Body of pancreas (tissue), 4 donors: ENCODE results near the gene AGO3. TPM values are rescaled to one million over a fixed set of nuclear protein-coding genes. Genes with fewer than 3 reads are reported as not detected.

ENCODE experiments used
- ATAC-seq: fragments of 150-250 bp; one replicate; pipeline ENCODE4 v1.9.1; 2016
- DNase-seq, 4 donors: peaks; one replicate each; pipeline ENCODE4 v3.0.0-alpha.2; 2019
- H3K27ac ChIP-seq, 4 donors: fragments of 200-600 bp; sonication (generic); 1 replicate in 3 of 4; 2 replicates in 1 of 4; pipeline versions ENCODE4 v1.5.1 to v1.6.1; 2016 to 2019; ENCODE audit warnings: mild to moderate bottlenecking in 1 of 4, mixed read lengths in 1 of 4, moderate library complexity in 1 of 4
- H3K27me3 ChIP-seq, 2 donors: fragments of 200-600 bp; sonication (generic); one replicate each; pipeline ENCODE4 v1.6.0; 2016; ENCODE audit warnings: mild to moderate bottlenecking in 1 of 2
- H3K36me3 ChIP-seq, 2 donors: fragments of 200-600 bp; sonication (generic); replicated peaks in 1 of 2; 2 replicates each; pipeline ENCODE4 v1.5.1; 2016; ENCODE audit warnings: low read depth in 2 of 2; ENCODE audit not compliant: insufficient read depth in 1 of 2
- H3K4me1 ChIP-seq: fragments of 200-600 bp; sonication (generic); one replicate; pipeline ENCODE4 v1.6.0; 2016
- H3K4me3 ChIP-seq, 2 donors: fragments of 200-600 bp; sonication (generic); 1 replicate in 1 of 2; 2 replicates in 1 of 2; pipeline ENCODE4 v1.5.1; 2016 to 2019
- H3K9me3 ChIP-seq, 3 donors: fragments of 200-600 bp; sonication (generic); 1 replicate in 2 of 3; 2 replicates in 1 of 3; pipeline ENCODE4 v1.5.1; 2016
- POLR2A ChIP-seq, 3 donors: fragments of 450-650 bp; IDR thresholded peaks; one replicate each; pipeline ENCODE4 v1.6.1; 2016; ENCODE audit warnings: antibody characterized with exemption in 3 of 3, mild to moderate bottlenecking in 2 of 3
- WGBS, 2 donors: methylation state at CpG; one replicate each; pipeline ENCODE4 v1.1.5; 2017; 5-methylcytosine and 5-hydroxymethylcytosine counted together
- intact Hi-C: fragments of 100-400 bp; cut with DNase I; formaldehyde crosslinking; loops from one replicate; pipeline ENCODE4 v1.15.1; 2023
- total RNA-seq, 2 donors: library from RNA; depleted of rRNA; stranded (reverse); fragments of >200 nt; gene quantifications; one replicate each; pipeline ENCODE4 v1.1.0, GENCODE V29; 2016
- TF ChIP-seq, protein P1 (sequence below), 7 experiments: fragments of 450-650 bp in 4 of 7; fragments of 200-600 bp in 3 of 7; sonication (generic) in 3 of 7; IDR thresholded peaks; one replicate each; pipeline ENCODE4 v1.5.1; 2016 to 2019; ENCODE audit warnings: antibody characterized with exemption in 7 of 7

Gene AGO3
- total RNA-seq, 2 donors from 2014 or later = 10.9 to 12.2 TPM

DNA sequence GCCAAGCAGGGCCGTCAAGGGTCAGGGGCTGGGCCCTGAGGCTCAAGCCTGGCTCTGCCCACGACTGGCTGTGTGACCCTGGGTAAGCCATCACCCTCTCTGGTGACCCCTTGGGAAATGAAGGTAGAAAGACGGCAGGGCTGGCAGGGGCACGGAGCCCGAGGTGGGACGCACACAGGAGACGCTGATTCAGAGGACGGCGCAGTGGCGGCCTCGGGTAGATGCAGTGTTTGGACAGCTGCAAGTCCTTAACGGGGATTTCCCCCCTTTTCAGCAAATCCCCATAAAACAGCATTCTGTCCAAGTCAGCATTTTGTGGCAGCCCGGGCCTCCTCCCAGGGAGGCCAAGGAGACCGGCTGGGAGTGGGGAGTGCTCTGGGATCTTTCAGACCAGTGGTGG is 177.4 kb downstream of the AGO3 start:
- Histone ChIP-seq H3K36me3 (no peaks in the 10 kb centered on the region), H3K27me3 (no peaks in the 10 kb centered on the region), H3K4me1 (no peaks in the 10 kb centered on the region), H3K27ac (no peak overlapping the region), H3K9me3 (no peaks in the 10 kb centered on the region), H3K4me3 (no peak overlapping the region)
- TF ChIP-seq POLR2A (IDR thresholded peaks at IDR 0.05) = no peak
- TF ChIP-seq, protein P1, sequence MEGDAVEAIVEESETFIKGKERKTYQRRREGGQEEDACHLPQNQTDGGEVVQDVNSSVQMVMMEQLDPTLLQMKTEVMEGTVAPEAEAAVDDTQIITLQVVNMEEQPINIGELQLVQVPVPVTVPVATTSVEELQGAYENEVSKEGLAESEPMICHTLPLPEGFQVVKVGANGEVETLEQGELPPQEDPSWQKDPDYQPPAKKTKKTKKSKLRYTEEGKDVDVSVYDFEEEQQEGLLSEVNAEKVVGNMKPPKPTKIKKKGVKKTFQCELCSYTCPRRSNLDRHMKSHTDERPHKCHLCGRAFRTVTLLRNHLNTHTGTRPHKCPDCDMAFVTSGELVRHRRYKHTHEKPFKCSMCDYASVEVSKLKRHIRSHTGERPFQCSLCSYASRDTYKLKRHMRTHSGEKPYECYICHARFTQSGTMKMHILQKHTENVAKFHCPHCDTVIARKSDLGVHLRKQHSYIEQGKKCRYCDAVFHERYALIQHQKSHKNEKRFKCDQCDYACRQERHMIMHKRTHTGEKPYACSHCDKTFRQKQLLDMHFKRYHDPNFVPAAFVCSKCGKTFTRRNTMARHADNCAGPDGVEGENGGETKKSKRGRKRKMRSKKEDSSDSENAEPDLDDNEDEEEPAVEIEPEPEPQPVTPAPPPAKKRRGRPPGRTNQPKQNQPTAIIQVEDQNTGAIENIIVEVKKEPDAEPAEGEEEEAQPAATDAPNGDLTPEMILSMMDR (IDR thresholded peaks at IDR 0.05) = no peak
- intact Hi-C loops = no loop called here
- WGBS, 2 donors = 41 to 72% methylated on average over 9 to 14 of the region's 14 CpGs
- no peak for ATAC-seq
- DNase-seq = no peak

DNA sequence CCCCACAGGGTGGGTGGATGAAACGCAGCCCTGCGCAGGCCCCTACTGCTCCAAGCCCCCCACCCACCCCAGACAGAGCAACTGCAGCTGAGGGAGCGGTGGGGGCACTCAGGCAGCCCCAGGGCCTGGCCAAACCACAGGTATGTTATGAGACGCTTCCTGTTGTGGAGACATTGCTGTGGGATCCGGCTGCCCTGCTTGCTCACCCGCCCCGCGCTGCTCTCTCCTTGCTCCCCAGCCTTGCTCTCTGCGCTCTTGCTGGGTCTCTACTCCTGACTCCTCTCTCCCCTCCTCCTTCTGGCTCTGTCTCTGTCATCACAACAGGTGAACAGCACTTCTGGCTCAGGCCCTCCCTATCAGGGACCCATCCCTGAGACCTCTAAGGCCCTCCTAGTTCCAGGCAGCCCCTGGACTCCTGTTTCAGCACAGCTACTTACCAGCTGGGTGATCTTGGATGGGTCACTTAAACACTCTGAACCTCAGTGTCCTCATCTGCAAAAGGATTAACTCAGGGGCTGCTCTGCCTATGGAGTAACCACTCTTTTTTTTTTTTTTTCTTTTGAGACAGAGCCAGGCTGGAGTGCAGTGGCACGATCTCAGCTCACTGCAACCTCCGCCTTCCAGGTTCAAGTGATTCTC is 178.3 kb downstream of the AGO3 start:
- Histone ChIP-seq H3K27ac (no peak overlapping the region), H3K27me3 (no peaks in the 10 kb centered on the region), H3K4me1 (no peaks in the 10 kb centered on the region), H3K9me3 (no peaks in the 10 kb centered on the region), H3K4me3 (no peak overlapping the region), H3K36me3 (no peaks in the 10 kb centered on the region)
- DNase-seq (no peak), ATAC-seq (no peak)
- 81 to 87% methylated on average over 8 to 11 of the region's 11 CpGs for WGBS, 2 donors
- TF ChIP-seq POLR2A (IDR thresholded peaks at IDR 0.05) = no peak
- TF ChIP-seq, protein P1 (IDR thresholded peaks at IDR 0.05) = no peak
- intact Hi-C loops = no loop called here

DNA sequence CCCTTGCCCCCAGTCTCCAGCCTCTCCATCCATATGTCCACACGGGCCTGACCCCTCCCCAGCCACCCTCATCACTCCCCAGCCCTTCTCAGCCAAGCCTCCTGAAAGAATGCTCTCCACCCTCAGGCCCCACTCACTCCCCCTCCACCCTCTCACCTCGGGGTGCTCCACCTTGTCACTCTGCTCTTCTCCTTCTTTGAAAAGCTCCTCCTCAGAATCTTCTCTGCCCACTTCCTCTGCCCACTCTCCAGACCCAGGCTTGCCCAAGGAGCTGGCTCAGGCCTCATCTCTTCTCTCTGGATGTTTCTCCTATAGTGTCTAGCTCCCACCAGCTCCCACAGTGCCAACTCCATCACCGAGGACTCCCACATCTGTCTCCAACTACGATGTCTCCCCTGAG is 180.2 kb downstream of the AGO3 start:
- ATAC-seq (no peak), DNase-seq (no peak)
- 54 to 62% methylated on average over 4 of the region's 4 CpGs for WGBS, 2 donors
- H3K4me1 ChIP-seq = no peaks in the 10 kb centered on the region
- intact Hi-C loops = no loop called here
- no peaks in the 10 kb centered on the region for H3K9me3 ChIP-seq
- no peak overlapping the region for H3K27ac ChIP-seq
- no peak overlapping the region for H3K4me3 ChIP-seq
- TF ChIP-seq POLR2A (IDR thresholded peaks at IDR 0.05) = no peak
- TF ChIP-seq, protein P1 (IDR thresholded peaks at IDR 0.05) = no peak
- no peaks in the 10 kb centered on the region for H3K27me3 ChIP-seq
- H3K36me3 ChIP-seq = no peaks in the 10 kb centered on the region

DNA sequence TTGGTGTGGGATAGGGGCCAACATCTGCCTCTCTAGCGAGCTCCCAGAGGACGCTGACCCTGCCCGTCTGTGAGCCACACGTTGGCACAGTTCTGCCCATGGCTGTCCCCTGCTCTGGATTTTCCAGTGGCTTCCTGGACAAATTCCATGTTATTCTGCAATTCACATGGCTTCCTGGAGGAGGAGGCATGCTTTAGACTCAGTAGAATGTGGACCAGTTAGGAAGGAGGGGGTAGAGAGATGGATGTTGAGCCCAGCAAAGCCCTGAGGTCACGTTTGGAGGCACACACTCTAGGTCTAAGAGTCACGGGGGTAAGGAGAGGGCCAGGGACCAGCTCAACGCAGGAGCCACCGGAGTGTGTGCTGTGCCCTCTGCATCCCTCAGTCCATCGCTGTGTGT is 181.9 kb downstream of the AGO3 start:
- no peaks in the 10 kb centered on the region for H3K4me1 ChIP-seq
- no peaks in the 10 kb centered on the region for H3K27me3 ChIP-seq
- H3K27ac ChIP-seq = no peak overlapping the region
- no peak for DNase-seq
- no peaks in the 10 kb centered on the region for H3K9me3 ChIP-seq
- no peak for TF ChIP-seq POLR2A (IDR thresholded peaks at IDR 0.05)
- TF ChIP-seq, protein P1 (IDR thresholded peaks at IDR 0.05) = no peak
- intact Hi-C loops = no loop called here
- no peaks in the 10 kb centered on the region for H3K36me3 ChIP-seq
- no peak overlapping the region for H3K4me3 ChIP-seq
- 68 to 80% methylated on average over 9 of the region's 9 CpGs for WGBS, 2 donors
- no peak for ATAC-seq

DNA sequence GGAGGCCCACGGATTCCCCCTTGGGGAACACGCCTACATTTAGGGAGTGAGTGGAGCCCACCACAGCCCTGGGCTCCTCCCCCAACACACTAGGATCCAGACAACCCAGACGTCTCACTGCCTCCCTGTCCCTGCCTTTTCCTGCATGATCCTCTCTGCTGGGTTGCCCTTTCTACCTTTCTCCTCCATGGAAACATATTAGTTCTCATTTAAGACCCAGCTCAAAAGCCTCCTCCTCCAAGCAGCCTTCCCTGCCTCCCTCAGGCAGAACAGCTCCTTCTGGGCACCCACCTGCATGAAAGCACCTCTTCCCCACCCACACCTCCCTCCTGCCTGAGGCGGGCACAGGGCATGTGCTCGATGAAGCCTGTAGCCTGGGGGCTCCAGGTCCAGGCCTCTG is 183.5 kb downstream of the AGO3 start:
- TF ChIP-seq, protein P1 (IDR thresholded peaks at IDR 0.05) = no peak
- TF ChIP-seq POLR2A (IDR thresholded peaks at IDR 0.05) = no peak
- no peaks in the 10 kb centered on the region for H3K9me3 ChIP-seq
- intact Hi-C loops = no loop called here
- no peaks in the 10 kb centered on the region for H3K27me3 ChIP-seq
- 63 to 71% methylated on average over 5 of the region's 5 CpGs for WGBS, 2 donors
- no peak overlapping the region for H3K27ac ChIP-seq
- no peaks in the 10 kb centered on the region for H3K36me3 ChIP-seq
- no peak overlapping the region for H3K4me3 ChIP-seq
- DNase-seq = no peak
- ATAC-seq = no peak
- H3K4me1 ChIP-seq = no peaks in the 10 kb centered on the region
